NCI-H526 (cell line): Measurements from ENCODE around the gene RAB25.
"Not testable (repeated sequence)": the region's sequence is repeated elsewhere in the genome, so short reads cannot be mapped to it uniquely, and the experiment has no call there.

Experiments used
- DNase-seq, 2 experiments: peaks; one replicate each; lab custom pipeline; 2025; lab: John Stamatoyannopoulos, UW

RAB25 gene

GRCh38 chr1:156054500-156055280 lies 6.3 kb upstream of the RAB25 start, which contains the start of gene LAMTOR2:
Gene LAMTOR2, plus strand, starts transcription at chr1:156054782. Its CDS starts 108 bp downstream, at chr1:156054890.
- peak; percentile 99 to 100 for DNase-seq

- no peak for DNase-seq
Observed at GRCh38 chr1:156055281-156056048, 5.5 kb upstream of the RAB25 start.

- DNase-seq = no peak
Observed at GRCh38 chr1:156056326-156056849, 4.6 kb upstream of the RAB25 start.

- DNase-seq = no peak
Observed at GRCh38 chr1:156062189-156062588, 1.2 kb downstream of the RAB25 start.

- DNase-seq = no peak
Observed at GRCh38 chr1:156063997-156064285, 3.0 kb downstream of the RAB25 start.

GRCh38 chr1:156064615-156065014 lies 3.7 kb downstream of the RAB25 start:
- no peak for DNase-seq

GRCh38 chr1:156065212-156065611 lies 4.3 kb downstream of the RAB25 start:
- DNase-seq = no peak

GRCh38 chr1:156065871-156066270 lies 4.9 kb downstream of the RAB25 start:
- DNase-seq = no peak

- DNase-seq = no peak
Observed at GRCh38 chr1:156067262-156067661, 6.3 kb downstream of the RAB25 start.

GRCh38 chr1:156069490-156070455 lies 8.8 kb downstream of the RAB25 start:
- DNase-seq = no peak

- DNase-seq = no peak
Observed at GRCh38 chr1:156070548-156070947, 9.6 kb downstream of the RAB25 start.

- DNase-seq = not testable (repeated sequence)
Observed at GRCh38 chr1:156071332-156071816, 10.4 kb downstream of the RAB25 start.

- DNase-seq = no peak
Observed at GRCh38 chr1:156072251-156072650, 11.3 kb downstream of the RAB25 start.

GRCh38 chr1:156073110-156073687 lies 12.2 kb downstream of the RAB25 start:
- DNase-seq = no peak

- DNase-seq = no peak
Observed at GRCh38 chr1:156073740-156074139, 12.8 kb downstream of the RAB25 start.

GRCh38 chr1:156074661-156075060 lies 13.7 kb downstream of the RAB25 start:
- no peak for DNase-seq

GRCh38 chr1:156075162-156075561 lies 14.2 kb downstream of the RAB25 start:
- no peak for DNase-seq

GRCh38 chr1:156075775-156076204 lies 14.8 kb downstream of the RAB25 start:
- DNase-seq = no peak

GRCh38 chr1:156076609-156077429 lies 15.9 kb downstream of the RAB25 start:
- DNase-seq = no peak

- DNase-seq = no peak
Observed at GRCh38 chr1:156077430-156077760, 16.4 kb downstream of the RAB25 start.

GRCh38 chr1:156078728-156079127 lies 17.8 kb downstream of the RAB25 start:
- no peak for DNase-seq
